Ramos (cell line): ENCODE results near the gene GPR152.

Source experiments
- in situ Hi-C: fragments of 300-500 bp; cut with MboI; formaldehyde crosslinking; loops from one replicate; pipeline ENCODE4 v1.14.3; 2022; ENCODE audit warnings: low sequenced_read_pairs; ENCODE audit not compliant: unreplicated experiment

Gene GPR152, protein sequence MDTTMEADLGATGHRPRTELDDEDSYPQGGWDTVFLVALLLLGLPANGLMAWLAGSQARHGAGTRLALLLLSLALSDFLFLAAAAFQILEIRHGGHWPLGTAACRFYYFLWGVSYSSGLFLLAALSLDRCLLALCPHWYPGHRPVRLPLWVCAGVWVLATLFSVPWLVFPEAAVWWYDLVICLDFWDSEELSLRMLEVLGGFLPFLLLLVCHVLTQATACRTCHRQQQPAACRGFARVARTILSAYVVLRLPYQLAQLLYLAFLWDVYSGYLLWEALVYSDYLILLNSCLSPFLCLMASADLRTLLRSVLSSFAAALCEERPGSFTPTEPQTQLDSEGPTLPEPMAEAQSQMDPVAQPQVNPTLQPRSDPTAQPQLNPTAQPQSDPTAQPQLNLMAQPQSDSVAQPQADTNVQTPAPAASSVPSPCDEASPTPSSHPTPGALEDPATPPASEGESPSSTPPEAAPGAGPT

DNA sequence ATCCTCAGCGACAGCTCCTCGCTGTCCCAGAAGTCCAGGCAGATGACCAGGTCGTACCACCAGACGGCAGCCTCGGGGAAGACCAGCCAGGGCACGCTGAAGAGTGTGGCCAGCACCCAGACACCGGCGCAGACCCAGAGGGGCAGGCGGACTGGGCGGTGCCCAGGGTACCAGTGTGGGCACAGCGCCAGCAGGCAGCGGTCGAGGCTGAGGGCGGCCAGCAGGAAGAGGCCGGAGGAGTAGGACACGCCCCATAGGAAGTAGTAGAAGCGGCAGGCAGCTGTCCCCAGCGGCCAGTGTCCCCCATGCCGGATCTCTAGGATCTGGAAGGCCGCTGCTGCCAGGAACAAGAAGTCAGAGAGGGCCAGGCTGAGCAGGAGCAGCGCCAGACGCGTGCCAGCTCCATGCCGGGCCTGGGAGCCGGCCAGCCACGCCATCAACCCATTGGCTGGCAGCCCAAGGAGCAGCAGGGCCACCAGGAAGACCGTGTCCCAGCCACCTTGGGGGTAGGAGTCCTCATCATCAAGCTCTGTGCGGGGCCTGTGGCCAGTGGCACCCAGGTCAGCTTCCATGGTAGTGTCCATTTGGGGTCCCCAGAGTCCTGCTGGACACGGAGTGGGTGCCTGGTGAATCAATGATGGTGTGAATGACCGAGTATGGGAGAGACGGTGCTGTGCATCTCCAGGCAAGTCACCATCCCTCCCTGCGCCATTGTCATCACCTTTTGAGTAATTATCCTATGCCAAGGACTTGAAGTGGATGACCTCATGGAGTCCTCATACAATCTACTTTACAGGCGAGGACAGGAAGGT is at the start of gene GPR152:
TSS of gene GPR152 (minus strand) at position 589 of the 812 bp plus-strand sequence. CDS start at position 584, 5 bp downstream.
- in situ Hi-C loops, result no loop called here

GRCh38 chr11:67501854-67502253 is 49.3 kb upstream of the GPR152 start:
- in situ Hi-C loops, result no loop called here

DNA sequence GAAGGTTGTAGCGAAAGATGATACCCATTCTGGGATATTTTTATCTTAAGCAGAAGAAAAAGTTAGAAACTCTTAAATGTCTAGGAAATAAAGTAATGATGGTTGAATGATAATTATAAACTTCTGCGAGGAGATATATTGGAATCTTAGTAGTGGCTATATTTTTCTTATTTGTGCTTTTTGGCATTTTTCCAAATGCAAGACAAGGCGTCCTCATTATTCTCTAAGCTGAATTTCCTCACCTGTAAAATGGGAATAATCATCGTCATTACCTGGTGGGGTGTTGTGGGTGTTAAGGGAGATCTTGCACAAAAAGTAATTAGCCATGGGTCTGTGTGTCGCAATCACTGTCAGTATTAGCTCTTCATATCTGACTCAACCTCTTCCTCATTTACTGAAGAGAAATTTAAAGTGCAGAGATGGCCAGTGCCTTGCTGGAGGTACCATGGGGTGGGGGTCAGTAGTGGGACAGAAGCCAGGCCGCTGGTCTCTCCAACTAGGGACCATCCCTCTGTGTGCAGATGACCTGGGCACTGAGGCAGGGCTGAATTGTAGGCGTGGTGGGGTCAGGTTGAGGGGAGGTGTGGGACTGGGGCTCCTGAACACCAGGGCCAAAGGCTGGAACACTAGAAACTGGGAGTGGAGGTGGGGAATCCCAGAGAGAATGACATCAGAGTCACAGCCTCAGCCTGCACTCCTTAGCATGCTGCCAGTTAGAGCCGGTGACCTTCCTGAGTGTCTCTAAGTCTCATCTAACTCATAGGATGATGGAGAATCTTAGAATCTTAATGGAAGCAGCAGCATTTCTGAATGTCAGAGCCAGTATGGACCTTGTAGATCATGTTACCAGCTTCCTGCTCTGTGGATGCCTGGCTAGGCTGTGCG is 48.5 kb upstream of the GPR152 start:
- in situ Hi-C loops, result no loop called here

- in situ Hi-C loops, result no loop called here
Measured at GRCh38 chr11:67500484-67500821, 47.9 kb upstream of the GPR152 start.

- in situ Hi-C loops, result no loop called here
Measured at GRCh38 chr11:67499808-67500483, 47.4 kb upstream of the GPR152 start.

GRCh38 chr11:67498544-67498972 is 46.0 kb upstream of the GPR152 start:
- in situ Hi-C loops, result no loop called here

DNA sequence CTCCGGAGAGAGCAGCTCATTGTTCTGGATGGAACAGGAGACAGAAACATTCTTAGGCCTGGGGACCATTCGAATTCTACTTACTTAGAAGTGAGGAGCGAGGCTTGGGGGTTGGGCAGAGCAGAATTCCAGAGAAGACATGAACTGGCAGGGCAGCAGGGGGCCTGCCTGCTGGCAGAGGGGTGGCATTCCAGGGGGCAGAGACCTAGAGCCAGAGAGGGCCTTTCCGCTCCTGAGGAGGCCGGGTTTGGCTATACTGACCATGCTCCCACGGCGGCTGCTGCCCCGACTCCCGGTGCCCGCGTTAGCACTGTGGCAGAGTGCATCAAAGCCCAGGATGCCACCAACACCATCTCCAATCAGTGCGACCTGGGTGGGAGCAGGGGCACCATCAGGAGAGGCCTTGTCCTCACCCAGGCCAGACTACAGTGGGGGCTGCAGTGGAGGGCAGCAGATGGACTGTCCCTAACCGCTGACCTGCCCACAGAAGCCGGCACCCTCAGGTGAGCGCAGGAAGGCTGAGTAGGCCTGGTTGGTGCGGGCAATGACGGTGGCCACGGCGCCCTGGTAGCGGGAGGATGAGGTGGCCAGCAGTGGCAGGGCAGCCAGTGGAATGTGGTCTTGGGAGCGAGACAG is 45.2 kb upstream of the GPR152 start:
- in situ Hi-C loops, result no loop called here

- in situ Hi-C loops, result no loop called here
Measured at GRCh38 chr11:67496113-67496512, 43.6 kb upstream of the GPR152 start.

- in situ Hi-C loops, result no loop called here
Measured at GRCh38 chr11:67495234-67496005, 42.9 kb upstream of the GPR152 start.

GRCh38 chr11:67494371-67495233 is 42.1 kb upstream of the GPR152 start:
- in situ Hi-C loops, result no loop called here

- in situ Hi-C loops, result no loop called here
Measured at GRCh38 chr11:67493548-67494370, 41.2 kb upstream of the GPR152 start.

DNA sequence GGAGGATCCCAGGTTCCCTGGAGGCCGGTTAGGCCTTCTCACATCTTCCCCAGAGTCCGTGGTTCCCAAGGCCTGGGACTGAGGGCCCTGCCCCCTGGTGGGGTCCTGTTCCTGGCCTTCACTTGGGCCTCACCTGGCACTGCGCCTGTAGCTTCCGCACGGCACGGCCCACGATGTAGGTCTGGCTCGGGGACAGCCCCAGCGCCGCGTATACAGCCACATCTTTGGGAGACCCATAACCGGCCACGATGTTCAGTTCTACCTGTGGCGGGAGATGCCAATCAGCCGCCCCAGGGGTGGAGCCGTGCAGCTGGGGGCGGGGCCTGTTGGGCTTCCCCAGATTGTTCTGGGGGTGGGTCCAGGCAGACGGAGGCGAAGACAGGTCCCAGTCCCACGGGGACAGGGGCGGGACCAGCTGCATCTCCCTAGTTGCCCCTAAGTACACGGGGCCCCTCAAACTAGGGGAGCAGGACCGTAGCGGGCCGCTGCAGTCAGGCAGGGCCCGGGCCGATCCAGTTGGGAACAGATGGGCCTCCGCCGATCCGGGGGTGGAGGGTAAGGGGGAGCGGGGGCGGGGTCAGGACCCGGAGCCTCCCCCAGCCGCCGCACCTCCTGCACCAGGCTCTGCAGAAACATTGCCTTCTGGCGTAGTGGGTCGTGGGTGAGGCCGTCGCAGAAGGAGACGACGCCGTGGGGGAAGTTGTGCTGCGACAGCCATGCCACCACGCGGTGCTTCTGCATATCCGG is 40.4 kb upstream of the GPR152 start:
- in situ Hi-C loops, result no loop called here

- in situ Hi-C loops, result no loop called here
Measured at GRCh38 chr11:67492069-67492727, 39.7 kb upstream of the GPR152 start.

DNA sequence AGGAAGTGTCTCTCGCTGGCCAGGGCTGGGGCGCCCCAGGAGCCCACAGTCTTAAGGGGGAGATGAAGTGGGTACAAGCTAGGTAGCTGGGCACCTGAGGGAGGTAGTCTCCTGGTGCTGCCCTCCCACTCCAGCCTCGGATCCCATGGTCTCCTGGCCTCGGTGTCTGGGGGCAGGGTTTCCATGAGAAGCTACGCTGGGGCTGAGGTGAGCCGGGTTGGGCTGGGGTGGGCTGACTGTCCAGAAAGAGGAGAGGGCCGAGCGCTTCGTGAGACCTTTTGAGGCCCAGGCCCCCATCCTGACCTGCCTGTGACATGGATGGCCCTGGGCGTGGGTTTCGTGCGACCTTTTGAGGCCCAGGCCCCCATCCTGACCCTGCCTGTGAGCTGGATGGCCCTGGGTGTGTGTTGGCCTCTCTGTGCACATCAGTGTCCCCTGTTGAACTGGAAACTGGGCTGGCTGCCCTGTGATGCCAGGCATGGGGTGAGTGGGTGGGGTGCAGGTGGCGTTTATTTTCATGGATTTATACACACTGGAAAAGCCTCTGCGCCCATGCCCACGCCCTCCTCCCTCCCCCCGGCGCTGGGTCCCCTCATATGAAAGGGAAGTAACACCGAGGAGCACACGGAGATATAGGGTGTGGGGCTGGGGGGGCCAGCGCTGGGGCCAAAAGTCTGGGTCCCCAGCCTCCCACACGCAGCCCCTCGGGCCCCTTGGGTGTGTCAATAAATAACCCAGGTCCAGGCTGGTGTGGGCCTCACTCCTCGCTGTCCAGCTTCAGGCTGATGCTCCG is 38.9 kb upstream of the GPR152 start:
- in situ Hi-C loops, result no loop called here

- in situ Hi-C loops, result no loop called here
Measured at GRCh38 chr11:67490727-67491065, 38.2 kb upstream of the GPR152 start.
